GM21576 (cell line): ENCODE results near the gene WDR59.
A peak's percentile ranks its signal among the peaks of the same experiment; 100 is the strongest.
"Not testable (repeated sequence)": the region's sequence is repeated elsewhere in the genome, so short reads cannot be mapped to it uniquely, and the experiment has no call there.

Experiments used
- ATAC-seq: cut with Tn5 transposase; IDR thresholded peaks from one replicate; pipeline ENCODE4 v1.9.1; 2021; ENCODE audit warnings: mild to moderate bottlenecking, moderate library complexity; ENCODE audit not compliant: unreplicated experiment

The WDR59 gene

DNA sequence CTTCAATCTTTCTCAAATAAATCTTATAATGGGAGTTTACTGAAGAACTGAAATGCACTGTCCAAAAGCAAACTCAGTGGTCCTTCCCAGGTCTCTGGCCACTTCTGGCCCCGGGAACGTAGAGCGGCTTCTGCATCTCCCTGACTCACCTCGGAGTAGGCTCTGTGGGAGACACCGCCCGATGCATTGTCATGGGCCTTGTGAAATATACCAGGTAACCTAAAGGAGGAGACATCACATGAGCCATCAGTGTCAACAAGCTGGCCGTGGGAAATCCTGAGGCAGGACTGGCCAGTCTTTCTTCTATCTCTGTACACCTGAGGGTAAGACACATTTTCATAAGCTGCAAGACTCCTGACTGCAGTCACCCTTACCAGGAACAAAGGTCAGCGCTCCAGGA, 76.2 kb downstream of the WDR59 start:
- not testable (repeated sequence) for ATAC-seq

DNA sequence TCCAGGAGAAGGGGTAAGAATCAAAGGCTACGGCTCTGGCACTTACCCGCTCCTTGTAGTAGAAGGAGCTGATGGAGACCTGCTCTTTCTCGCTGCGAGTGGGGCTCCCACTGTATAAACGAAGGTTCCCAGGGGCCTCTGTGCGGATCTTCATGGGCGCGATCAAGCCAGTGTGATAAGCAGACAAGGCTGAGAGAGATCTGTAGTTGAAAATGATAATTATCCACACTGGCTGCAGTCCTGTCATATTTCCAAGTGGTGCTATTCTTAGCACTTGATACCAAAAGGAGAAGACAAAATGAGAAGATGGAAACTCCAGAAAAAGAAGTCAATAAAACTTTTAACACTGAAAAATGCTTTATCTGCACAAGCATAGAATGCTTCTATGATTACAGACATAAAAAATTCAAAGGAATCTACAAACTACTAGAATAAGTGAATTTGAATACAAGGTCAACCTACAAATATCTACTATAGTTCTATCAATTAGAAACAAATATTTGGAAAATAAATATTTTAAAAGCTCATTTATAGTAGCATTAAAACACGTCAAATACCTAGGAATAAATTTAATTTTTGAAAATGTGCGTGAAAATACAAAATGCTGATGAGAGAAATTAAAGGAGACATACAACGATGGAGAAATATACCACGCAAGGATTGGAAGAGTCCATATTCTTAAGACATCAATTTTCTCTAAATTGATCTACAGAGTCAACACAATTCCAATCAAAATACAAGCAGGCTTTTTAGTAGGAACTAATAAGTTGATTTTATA, 80.8 kb downstream of the WDR59 start:
- no peak for ATAC-seq

DNA sequence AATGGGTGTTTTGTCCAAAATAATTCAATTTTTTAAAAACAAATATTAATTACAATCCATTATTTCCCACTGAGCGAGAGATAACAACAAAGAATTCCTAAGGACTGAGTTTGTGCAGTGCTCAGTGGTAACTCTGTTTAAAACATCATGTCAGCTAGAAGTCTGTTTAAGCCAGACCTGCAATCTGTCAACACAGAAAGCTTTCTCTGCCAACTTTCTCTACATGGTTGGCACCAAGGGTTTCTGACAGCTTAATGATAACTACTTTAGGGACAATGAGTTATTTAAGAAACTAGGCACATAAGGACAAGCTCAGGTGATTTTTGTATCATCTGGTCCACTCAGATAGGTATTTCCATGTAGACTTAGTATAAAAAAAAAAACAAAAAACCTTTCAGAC, 81.8 kb downstream of the WDR59 start:
- ATAC-seq, result no peak

DNA sequence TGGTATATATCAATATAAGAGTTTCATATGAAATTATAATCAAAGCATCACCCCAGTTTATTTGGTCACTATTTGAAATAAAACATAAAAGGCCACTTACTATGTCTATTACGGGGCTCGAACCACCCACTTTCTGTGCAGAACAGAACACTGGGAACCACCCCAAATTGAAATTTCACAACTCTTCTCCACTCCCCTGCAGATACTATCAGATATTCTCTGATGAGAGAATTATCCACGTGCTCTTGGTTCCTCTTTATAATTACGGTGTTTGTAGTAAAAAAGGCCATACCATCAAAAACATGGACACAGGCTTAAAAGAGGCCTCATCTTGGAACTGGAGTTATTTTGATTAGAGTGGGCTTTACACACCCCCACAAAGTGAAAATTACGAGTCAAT, 82.8 kb downstream of the WDR59 start:
- ATAC-seq, result no peak

DNA sequence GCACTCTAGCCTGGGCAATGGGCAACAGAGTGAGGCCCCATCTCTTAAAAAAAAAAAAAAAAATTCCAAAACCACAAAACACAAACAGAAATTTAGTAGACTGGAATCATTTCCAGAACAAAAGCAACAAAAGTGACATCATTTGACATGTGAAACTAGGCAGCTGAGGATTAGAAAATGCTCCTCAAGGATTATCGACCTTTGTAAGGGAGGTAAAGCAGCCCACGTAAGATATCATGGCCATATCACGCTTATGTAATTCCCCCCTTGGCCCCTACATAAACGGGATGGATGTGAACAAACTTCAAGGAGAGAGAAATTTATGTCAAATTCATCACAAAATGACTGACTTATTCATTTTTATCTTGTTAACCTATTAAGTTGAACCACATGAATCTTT, 83.3 kb downstream of the WDR59 start:
- ATAC-seq, result no peak

DNA sequence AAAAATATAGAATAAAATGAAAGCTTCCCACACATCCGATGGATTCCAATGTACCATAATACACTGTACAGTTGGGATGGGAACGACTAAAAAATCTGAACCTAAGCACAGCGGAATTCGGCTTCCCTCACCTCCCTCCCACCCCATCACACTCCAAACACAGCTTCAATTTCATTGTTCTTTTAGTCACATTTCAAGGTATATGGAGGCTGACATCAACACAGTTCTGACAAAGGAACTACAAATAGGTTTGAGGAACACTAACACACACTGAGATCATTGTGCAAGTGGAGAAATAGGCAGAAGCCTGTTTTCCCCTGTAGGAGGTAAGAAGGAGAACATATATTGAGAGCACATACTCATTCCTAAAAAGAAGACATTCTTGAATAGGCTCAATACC, 85.1 kb downstream of the WDR59 start:
- ATAC-seq, result no peak

DNA sequence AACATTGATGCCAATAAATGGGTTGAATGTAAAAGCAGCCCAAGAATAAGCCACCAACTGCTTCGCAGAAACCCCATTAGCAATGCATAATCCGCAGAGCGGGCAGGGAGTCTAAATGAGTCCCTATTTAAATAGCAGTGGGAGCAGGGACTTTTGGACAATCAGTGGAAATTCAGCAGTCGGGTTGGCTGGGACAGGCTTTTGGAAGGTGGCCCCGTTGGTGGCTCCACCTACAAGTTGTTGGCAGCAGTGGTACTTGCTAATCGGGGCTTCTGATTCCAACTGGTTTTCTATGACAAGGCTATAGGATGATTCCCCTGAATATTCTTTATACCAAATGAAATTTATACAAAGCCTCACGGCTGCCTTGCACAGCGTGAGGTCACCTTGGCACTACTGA, 86.3 kb downstream of the WDR59 start:
- ATAC-seq, result no peak

DNA sequence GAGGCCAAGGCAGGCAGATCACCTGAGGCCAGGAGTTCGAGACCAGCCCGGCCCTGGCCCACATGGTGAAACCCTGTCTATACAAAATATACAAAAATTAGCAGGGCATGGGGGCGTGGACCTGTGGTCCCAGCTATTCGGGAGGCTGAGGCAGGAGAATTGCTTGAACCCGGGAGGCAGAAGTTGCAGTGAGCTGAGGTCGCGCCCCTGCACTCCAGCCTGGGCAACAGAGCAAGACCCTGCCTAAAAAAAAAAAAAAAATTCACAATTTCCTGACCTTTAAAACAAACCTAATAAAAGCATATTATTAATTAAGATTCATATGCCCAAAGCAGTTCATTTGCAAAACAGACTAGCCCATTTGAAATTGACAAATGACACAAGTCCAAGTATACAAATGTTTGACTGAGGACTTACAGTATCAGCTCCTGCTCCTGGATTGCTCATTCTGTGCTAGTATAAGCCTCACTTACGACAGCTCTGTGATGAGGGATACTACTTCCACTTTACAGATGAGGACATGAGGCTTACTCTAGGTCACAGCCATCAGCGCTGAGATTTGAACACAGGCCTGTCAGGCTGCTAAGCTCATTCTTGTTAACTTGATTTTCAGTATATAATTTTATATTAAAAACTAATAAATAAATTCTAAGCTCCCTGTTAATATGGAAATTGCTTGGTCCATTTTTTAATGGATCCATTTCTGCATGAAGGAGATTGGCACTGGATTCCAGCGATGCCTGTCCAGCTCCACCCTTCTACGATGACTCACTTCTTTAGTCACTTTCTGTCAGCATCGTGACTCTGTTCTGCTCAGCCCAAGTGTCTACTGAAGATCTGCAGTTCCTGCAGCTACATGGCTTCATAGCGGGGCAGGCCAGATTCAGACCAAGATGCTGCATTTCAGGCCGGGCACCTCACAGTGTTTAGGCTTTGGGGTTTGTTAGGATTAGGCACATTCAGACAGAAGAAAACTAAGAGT, 88.2 kb downstream of the WDR59 start:
- ATAC-seq, result no peak

DNA sequence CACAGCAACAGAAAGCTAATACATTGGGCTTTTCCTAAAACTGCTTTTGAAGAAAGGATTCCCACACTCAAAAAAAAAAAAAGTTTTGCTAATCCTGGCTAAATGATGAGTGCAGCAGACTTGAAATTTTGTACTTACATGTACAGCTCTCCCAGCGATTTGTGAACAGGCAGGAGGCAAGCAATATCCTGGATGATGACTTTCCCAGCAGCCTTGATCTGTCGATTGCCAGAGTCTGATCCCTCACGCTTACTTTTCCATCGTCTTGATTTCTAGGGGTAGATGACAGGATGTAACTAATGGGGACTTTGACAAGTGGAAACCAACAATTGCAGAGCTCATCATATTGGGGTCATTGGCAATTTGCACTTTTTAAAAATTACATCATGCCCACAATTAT, 91.4 kb downstream of the WDR59 start:
- no peak for ATAC-seq

DNA sequence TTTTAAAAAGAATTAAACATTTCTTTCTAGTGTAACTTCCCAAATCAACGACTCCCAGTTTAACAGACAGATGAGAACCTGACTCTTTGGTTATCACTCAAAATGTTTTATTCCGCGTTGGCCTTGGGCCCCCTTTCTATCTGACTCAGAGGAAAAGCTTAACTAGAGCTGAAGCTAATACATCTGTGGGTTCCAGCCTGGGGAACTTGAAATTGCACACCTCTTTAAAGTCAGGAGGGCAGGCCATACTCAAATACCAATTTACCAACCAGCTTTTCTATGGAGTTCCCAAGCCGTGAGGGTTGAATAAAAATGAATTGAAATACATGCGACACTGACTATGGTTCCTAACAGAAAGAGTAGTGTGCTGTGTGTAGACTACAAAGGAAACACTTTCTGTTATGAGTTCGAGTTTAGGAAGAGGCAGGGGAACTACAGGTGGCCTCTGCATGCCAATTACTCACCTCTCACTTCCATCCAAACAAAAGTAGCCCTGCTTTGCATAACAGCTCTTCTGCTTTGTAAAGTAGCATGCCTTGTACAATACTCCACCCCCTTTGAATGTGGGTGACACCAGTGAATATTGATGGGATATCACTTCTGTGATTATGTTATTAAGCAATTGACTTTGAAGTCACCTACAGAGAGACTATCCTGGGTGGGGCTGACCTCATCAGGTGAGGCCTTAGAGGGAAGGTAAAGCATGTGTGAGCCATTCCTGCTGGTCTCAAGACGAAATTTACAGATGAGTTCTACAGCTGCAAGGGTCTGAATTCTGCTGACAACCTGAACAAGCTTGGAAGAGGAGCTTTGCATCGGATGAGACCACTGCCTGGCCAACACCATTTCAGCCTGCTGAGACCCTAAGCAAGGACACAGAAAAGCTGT, 92.1 kb downstream of the WDR59 start:
- peak; percentile 95 for ATAC-seq

DNA sequence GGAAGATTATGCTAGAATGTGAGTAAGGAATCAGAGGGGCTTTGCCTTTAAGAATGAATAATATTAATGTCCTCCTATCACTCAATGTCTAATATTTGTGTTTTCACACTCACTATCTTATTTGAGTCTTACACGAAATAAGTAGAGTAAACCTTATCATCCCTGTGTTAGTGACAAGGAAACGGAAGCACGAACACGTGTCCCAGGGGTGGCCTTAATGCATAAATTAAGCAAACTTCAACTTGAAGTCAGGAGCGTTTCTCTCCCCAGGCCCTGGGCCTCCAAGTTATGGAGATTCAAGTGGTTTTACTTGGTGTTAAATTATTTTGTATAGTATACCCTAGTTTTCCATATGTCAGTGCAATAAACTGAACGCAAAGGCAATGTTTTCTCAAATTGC, 96.0 kb downstream of the WDR59 start:
- no peak for ATAC-seq

DNA sequence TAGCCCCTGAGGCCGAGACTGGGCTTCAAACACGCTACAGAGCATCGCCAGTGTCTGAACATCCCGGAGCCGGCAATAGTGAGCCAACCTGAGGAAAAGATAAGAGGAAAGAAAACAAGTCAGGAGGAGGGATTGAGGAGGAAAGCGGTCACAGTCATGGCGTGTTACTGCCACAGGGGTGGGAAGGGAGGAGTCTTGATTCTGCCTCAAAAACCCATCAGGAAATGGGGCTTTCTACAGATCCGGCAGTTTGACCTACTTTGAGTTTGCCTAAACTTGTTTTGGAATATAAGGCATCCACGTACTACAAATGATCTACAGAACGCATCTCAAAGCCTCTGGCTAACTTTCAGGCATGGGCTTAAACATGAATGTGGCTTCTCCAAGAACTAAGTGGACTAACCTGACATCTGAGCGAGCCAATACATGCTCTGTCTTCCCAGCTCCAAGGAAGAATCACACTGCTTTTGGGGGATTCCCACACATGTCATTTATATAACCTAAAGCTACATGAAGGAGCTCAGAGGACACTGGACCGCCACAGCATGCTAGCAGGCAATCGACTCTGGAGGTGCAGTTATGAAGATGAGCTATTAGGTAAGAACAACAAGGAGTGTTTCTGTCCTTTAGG, 96.6 kb downstream of the WDR59 start:
- no peak for ATAC-seq

DNA sequence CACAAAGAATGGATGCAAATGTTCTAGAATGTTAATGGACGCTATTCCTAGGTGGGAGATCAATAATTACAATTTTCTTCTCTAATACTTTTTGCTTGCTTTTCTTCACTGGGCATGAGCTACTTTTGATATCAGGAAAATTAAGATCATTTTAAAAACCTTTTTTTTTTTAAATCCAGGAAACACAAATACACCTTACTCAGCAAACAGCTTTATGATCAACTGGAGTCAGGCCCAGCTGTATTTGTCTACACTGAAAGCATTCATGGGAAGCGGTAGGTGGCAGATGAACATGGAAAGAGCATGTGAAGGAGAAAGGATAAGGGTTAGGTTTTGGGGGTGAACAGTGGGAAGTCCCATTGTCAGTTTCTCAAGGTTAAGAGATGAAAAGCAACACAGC, 97.8 kb downstream of the WDR59 start:
- no peak for ATAC-seq

DNA sequence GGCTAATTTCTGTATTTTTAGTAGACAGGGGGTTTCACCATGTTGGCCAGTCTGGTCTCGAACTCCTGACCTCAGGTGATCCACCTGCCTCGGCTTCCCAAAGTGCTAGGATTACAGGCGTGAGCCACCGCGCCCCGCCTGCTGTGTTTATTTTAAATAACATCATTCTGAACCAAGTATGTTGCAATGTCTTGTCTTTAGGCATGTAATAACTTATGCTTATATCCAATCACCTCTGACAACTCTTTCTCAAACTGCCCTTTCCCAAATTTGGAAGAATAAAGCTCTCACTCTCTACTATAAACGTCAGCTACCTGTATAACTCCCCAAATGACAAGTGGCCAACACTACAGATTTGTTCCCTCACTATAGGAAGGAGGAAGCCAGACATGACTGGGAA, 107.2 kb downstream of the WDR59 start:
- no peak for ATAC-seq

DNA sequence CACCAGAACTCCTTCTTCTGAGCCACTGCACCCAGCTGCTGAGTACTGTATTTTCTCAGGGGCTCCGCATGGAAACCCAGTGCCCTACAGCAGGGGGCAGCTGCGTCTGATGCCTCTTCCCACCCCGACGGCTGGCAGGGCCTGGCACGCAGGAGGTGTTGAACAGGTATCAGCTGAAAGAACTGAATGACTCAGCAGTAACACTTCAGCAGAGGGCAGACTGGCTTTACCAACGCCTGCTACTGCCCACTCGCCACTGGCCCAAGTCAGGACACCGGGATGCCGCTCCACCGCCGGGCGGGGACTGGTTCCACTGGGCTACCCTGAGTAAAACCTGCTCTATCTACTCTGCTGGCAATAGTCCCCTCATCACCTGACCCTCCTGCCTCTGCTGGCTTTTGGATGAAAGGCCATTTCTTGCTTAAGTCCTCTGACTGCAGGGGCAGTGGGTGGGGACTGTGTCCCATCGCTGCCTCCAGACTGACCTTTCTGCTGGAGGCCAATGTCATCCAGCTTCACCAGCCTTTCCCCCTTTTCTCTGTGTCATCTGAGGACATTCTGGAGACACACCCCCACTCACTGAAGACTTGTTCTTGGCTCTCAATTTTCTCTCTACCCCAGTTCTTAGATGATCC, 109.9 kb downstream of the WDR59 start:
- no peak for ATAC-seq

DNA sequence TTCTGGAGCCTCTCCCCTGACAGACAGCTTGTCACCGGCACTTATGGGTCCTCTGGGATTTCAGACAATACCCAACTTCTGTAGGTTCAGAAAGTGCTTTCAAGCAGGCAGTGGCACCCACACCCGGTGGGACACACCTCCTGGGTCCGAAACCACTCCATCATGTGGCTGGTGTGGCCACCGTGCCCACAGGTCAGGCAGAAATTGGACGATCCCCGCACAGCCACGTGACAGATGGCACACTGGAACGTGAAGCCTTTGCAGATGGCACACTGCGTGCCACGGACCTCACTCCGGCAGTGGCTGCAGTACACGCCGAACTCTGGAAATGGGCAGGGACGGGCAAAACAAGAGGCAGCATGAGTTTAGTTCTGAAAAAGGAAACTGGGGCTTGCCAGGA, 110.8 kb downstream of the WDR59 start:
- ATAC-seq, result no peak

DNA sequence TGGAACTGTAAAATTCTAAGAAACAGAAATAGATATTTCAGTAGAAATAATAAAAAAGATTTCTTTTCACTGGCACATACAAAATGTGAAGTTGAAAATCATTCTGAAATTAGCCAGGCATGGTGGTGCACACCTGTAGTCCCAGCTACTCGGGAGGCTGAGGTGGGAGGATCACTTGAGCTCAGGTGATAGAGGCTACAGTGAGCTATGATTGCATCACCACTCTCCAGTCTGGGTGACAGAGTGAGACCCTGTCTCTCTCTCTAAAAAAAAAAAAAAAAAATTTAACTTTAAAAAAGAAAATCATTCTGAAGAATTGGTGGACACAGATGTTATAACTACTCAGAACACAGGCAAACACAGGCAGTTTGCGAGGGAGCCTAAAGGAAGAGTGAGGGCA, 112.6 kb downstream of the WDR59 start:
- no peak for ATAC-seq

DNA sequence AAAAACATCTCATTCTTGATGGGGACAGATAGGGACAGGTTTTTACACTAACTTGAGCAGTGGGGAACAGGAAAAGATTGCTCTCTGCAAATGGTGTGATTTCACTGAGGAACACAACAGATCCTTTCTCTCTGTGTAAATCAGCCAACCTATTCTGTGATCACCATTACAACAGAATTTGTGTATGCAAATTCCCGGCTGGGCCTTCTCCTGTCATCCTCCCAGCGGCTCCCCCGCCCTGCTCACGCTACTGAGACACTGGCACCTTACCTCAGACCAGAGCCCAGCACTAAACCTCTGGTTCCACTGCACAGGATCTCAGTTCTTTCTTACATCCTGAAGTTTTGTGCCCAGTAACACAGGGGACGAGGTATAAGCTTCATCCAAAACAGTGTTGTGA, 113.3 kb downstream of the WDR59 start:
- ATAC-seq, result no peak

DNA sequence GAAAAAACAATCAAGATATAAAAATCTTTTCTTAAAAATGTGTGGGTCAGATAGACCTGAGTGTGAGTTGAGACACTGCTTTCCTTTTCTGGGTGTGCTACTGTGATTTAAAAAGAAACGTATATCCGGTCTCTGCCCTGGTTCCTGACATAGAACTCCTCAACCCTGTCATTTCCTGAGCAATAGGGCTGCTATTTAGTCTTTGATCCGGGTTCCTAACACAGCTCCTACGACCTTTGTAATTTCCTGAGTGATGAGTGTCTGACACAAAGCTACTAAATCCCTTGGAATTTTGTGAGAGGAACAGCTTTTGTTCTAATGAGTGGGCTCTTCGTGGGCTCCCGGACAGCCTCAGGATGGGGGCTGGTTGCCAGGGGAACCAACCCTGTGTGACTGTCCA, 116.4 kb downstream of the WDR59 start:
- no peak for ATAC-seq

DNA sequence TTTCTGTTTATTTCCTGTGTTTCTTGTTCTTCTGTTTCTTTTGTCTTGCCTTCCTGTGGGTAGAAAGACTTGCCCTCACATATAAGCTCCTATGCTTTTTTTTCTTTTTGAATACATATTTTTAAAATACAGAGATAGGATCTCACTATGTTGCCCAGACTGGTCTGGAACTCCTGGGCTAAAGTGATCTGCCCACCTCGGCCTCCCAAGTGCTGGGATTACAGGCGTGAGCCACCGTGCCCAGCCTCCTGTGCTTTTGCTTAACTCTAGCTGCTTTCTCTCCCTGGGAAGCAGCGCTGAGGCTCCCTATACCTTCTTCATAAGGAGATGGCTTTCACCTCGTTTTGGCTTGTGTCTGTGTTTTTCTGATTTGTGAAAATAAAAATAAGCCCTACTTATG, 116.9 kb downstream of the WDR59 start:
- ATAC-seq, result no peak
